ENCODE data around the gene CCL5. TPM values are rescaled to one million over a fixed set of nuclear protein-coding genes. Genes with fewer than 3 reads are reported as not detected.

The CCL5 gene
- polyA plus RNA-seq, 1 of the 3 experiments (the other 2 are of a cell fraction), result 0.23 TPM

DNA sequence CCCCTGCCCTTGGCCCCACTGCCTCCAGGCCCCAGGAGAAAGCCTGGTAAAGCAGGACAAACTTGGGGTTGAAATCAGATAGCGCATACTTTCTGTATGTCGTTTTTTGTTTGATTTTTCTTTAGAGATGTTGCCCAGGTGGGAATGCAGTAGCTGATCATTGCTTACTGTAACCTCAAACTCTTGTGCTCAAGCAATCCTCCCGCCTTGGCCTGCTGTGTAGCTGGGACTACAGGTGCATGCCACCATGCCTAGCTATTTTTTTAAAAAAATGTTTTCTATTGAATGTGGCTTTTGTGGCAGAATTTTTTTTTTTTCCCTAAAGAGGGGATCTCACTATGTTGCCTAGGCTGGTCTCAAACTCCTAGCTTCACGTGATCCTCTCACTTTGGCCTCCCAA lies 11.1 kb upstream of the CCL5 start:
- H4K20me1 ChIP-seq (ENCODE audit: insufficient read depth), result no peaks in the 10 kb centered on the region
- H3K4me3 ChIP-seq (ENCODE audit: low read depth in 2 of 2, low read length in 1 of 2), result no peak overlapping the region
- TF ChIP-seq TEAD4 (IDR thresholded peaks at IDR 0.05; ENCODE audit: borderline replicate concordance, insufficient read depth), result no peak
- TF ChIP-seq FOSL2 (IDR thresholded peaks at IDR 0.05; ENCODE audit: borderline replicate concordance, low read depth), result no peak
- TF ChIP-seq MEF2A (IDR thresholded peaks at IDR 0.05; ENCODE audit: borderline replicate concordance, low read depth), result no peak
- TF ChIP-seq, protein P1, sequence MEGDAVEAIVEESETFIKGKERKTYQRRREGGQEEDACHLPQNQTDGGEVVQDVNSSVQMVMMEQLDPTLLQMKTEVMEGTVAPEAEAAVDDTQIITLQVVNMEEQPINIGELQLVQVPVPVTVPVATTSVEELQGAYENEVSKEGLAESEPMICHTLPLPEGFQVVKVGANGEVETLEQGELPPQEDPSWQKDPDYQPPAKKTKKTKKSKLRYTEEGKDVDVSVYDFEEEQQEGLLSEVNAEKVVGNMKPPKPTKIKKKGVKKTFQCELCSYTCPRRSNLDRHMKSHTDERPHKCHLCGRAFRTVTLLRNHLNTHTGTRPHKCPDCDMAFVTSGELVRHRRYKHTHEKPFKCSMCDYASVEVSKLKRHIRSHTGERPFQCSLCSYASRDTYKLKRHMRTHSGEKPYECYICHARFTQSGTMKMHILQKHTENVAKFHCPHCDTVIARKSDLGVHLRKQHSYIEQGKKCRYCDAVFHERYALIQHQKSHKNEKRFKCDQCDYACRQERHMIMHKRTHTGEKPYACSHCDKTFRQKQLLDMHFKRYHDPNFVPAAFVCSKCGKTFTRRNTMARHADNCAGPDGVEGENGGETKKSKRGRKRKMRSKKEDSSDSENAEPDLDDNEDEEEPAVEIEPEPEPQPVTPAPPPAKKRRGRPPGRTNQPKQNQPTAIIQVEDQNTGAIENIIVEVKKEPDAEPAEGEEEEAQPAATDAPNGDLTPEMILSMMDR (IDR thresholded peaks at IDR 0.05), result no peak
- TF ChIP-seq YY1 (IDR thresholded peaks at IDR 0.05; ENCODE audit: low read depth), result no peak
- no peak for TF ChIP-seq RXRA (IDR thresholded peaks at IDR 0.05; ENCODE audit: borderline replicate concordance, low read depth)
- TF ChIP-seq, protein P2, sequence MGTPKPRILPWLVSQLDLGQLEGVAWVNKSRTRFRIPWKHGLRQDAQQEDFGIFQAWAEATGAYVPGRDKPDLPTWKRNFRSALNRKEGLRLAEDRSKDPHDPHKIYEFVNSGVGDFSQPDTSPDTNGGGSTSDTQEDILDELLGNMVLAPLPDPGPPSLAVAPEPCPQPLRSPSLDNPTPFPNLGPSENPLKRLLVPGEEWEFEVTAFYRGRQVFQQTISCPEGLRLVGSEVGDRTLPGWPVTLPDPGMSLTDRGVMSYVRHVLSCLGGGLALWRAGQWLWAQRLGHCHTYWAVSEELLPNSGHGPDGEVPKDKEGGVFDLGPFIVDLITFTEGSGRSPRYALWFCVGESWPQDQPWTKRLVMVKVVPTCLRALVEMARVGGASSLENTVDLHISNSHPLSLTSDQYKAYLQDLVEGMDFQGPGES (IDR thresholded peaks at IDR 0.05; ENCODE audit: low read depth, low read length), result no peak
- no peak for TF ChIP-seq GATA2 (CRISPR knock-in tag; IDR thresholded peaks at IDR 0.05)
- TF ChIP-seq TAF1 (IDR thresholded peaks at IDR 0.05; ENCODE audit: borderline replicate concordance, low read depth, low read length), result no peak
- no peak for TF ChIP-seq POLR2AphosphoS5 (IDR thresholded peaks at IDR 0.05; ENCODE audit: low read depth, low read length)
- TF ChIP-seq, protein P3, sequence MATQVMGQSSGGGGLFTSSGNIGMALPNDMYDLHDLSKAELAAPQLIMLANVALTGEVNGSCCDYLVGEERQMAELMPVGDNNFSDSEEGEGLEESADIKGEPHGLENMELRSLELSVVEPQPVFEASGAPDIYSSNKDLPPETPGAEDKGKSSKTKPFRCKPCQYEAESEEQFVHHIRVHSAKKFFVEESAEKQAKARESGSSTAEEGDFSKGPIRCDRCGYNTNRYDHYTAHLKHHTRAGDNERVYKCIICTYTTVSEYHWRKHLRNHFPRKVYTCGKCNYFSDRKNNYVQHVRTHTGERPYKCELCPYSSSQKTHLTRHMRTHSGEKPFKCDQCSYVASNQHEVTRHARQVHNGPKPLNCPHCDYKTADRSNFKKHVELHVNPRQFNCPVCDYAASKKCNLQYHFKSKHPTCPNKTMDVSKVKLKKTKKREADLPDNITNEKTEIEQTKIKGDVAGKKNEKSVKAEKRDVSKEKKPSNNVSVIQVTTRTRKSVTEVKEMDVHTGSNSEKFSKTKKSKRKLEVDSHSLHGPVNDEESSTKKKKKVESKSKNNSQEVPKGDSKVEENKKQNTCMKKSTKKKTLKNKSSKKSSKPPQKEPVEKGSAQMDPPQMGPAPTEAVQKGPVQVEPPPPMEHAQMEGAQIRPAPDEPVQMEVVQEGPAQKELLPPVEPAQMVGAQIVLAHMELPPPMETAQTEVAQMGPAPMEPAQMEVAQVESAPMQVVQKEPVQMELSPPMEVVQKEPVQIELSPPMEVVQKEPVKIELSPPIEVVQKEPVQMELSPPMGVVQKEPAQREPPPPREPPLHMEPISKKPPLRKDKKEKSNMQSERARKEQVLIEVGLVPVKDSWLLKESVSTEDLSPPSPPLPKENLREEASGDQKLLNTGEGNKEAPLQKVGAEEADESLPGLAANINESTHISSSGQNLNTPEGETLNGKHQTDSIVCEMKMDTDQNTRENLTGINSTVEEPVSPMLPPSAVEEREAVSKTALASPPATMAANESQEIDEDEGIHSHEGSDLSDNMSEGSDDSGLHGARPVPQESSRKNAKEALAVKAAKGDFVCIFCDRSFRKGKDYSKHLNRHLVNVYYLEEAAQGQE (IDR thresholded peaks at IDR 0.05; ENCODE audit: low read depth, low read length), result no peak
- TF ChIP-seq GABPA (IDR thresholded peaks at IDR 0.05; ENCODE audit: low read depth), result no peak
- no peak for TF ChIP-seq SIN3A (IDR thresholded peaks at IDR 0.05; ENCODE audit: borderline replicate concordance, low read depth, low read length)
- TF ChIP-seq RFX5 (IDR thresholded peaks at IDR 0.05; ENCODE audit: low read length), result no peak
- TF ChIP-seq TCF12 (IDR thresholded peaks at IDR 0.05), result no peak
- TF ChIP-seq MXI1 (IDR thresholded peaks at IDR 0.05; ENCODE audit: low read depth, low read length), result no peak
- ChIA-PET POLR2A (no interaction called here), CTCF (interaction anchor here (0.8 kb wide), 1 partner anchor 75 kb away, joined by 5 read pairs; no protein-coding TSS in a partner anchor)
- WGBS (ENCODE audit: low lambda C conversion rate), result 86% methylated on average over 4 of the region's 4 CpGs
- no peaks in the 10 kb centered on the region for H3K9me2 ChIP-seq
- no peaks in the 10 kb centered on the region for H3K27me3 ChIP-seq (ENCODE audit: insufficient read depth)
- no peak for DNase-seq
- H3K79me2 ChIP-seq (ENCODE audit: insufficient read depth), result no peaks in the 10 kb centered on the region
- H3K27ac ChIP-seq (ENCODE audit: low read depth in 2 of 2, low read length in 1 of 2), result no peak overlapping the region
- H2AFZ ChIP-seq (ENCODE audit: low read depth), result no peak overlapping the region
- no peaks in the 10 kb centered on the region for H3K36me3 ChIP-seq (replicated peaks in 1 of 2; ENCODE audit: control insufficient read depth in 1 of 2, insufficient read depth in 2 of 2, low read length in 1 of 2)
- no peaks in the 10 kb centered on the region for H3K9me3 ChIP-seq
- H3K4me1 ChIP-seq (ENCODE audit: control insufficient read depth in 1 of 2, insufficient read depth in 2 of 2, low read depth in 1 of 2, low read length in 1 of 2), result peaks cover 4 to 8% of the 10 kb centered on the region in 2 experiments; a peak in 2 of 4 replicates
- no peaks in the 10 kb centered on the region for H3F3A ChIP-seq (replicated peaks; ENCODE audit: insufficient read depth)
- H3K9ac ChIP-seq, result no peak overlapping the region
- no peak overlapping the region for H3K4me2 ChIP-seq

Data from SK-N-SH (cell line).